ENCODE results near the gene THBS3. TPM values are rescaled to one million over a fixed set of nuclear protein-coding genes. Genes with fewer than 3 reads are reported as not detected.

Gene THBS3
- total and polyA plus RNA-seq, 9 of the 15 experiments (the other 6 are each of a cell fraction or from before 2014, with no cell fraction given) = 0.59 to 8.3 (median 3.2) TPM

GRCh38 chr1:155205969-155206593 lies 1.6 kb downstream of the THBS3 start:
- Histone ChIP-seq H4K20me1 (replicated peaks; ENCODE audit: control insufficient read depth, insufficient read depth, low read length) (no peaks in the 10 kb centered on the region), H3K9me1 (ENCODE audit: control insufficient read depth, insufficient read depth, low read length) (no peaks in the 10 kb centered on the region), H3K27me3 (ENCODE audit: control insufficient read depth in 2 of 2, insufficient read depth in 2 of 2, low read length in 2 of 2) (no peaks in the 10 kb centered on the region), H3K4me2 (ENCODE audit: insufficient read depth, low read length) (no peak overlapping the region), H3K36me3 (ENCODE audit: control insufficient read depth, insufficient read depth, low read length) (peaks cover 16% of the 10 kb centered on the region; the same call in 2 of the 3 replicates), H3K79me2 (ENCODE audit: control insufficient read depth, insufficient read depth, low read length) (peaks cover 18% of the 10 kb centered on the region), H3K27ac (ENCODE audit: extremely low read depth, low read depth, low read length) (no peak overlapping the region), H2AFZ (ENCODE audit: low read depth, low read length) (no peak overlapping the region), H3K4me1 (replicated peaks in 1 of 2; ENCODE audit: control insufficient read depth in 2 of 2, insufficient read depth in 2 of 2, low read length in 2 of 2) (peaks cover 19 to 37% of the 10 kb centered on the region in 2 experiments), H3K4me3 (no peak overlapping the region), H3K9me3 (replicated peaks; ENCODE audit: control insufficient read depth, insufficient read depth, low read depth, low read length) (peaks cover 3% of the 10 kb centered on the region; the same call in 1 of the 2 replicates), H3K9ac (ENCODE audit: insufficient read depth in 1 of 2, low read depth in 2 of 2, low read length in 2 of 2) (peak overlapping the region in 1 of 2 experiments; percentile 62; a peak in 2 of 4 replicates)
- ChIA-PET POLR2A (no interaction called here), CTCF (ENCODE audit: low intra/inter-chr PET ratio) (interaction anchor here (1.6 to 2.2 kb wide), 2 partner anchors 20 to 386 kb away, joined by 5 to 31 read pairs; no protein-coding TSS in a partner anchor)
- in situ Hi-C loops (cut with MboI) = loop anchor here (5.0 kb wide), 1 partner anchor 391 kb away; no protein-coding TSS in a partner anchor
- intact Hi-C loops (cut with micrococcal nuclease) = loop anchor here (2.0 kb wide), 1 partner anchor 39 kb away; no protein-coding TSS in a partner anchor
- DNase-seq (ENCODE audit: extremely low read depth in 1 of 4, low spot score in 3 of 4) (no peak), FAIRE-seq (no peak), ATAC-seq (no peak)
- 48% methylated on average over 8 of the region's 9 CpGs for WGBS (ENCODE audit: insufficient coverage, low coverage, missing lambda C conversion rate)
- BruUV-seq (replicated peaks) = no TSS peak
- TF ChIP-seq, protein P1, sequence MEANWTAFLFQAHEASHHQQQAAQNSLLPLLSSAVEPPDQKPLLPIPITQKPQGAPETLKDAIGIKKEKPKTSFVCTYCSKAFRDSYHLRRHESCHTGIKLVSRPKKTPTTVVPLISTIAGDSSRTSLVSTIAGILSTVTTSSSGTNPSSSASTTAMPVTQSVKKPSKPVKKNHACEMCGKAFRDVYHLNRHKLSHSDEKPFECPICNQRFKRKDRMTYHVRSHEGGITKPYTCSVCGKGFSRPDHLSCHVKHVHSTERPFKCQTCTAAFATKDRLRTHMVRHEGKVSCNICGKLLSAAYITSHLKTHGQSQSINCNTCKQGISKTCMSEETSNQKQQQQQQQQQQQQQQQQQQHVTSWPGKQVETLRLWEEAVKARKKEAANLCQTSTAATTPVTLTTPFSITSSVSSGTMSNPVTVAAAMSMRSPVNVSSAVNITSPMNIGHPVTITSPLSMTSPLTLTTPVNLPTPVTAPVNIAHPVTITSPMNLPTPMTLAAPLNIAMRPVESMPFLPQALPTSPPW (CRISPR knock-in tag; IDR thresholded peaks at IDR 0.05) = no peak
- TF ChIP-seq NCOR1 (IDR thresholded peaks at IDR 0.05) (no peak), STAG1 (CRISPR knock-in tag; IDR thresholded peaks at IDR 0.05; ENCODE audit: borderline replicate concordance) (no peak), ZBTB8A (IDR thresholded peaks at IDR 0.05; ENCODE audit: partially characterized antibody) (no peak), PHB2 (IDR thresholded peaks at IDR 0.05; ENCODE audit: low read depth) (no peak), XRCC3 (IDR thresholded peaks at IDR 0.05) (no peak), ZNF133 (CRISPR knock-in tag; IDR thresholded peaks at IDR 0.05) (no peak), FOXJ3 (CRISPR knock-in tag; IDR thresholded peaks at IDR 0.05) (no peak), U2AF2 (optimal IDR thresholded peaks at IDR 0.05; ENCODE audit: low read depth, low read length) (no peak), GTF2F1 (IDR thresholded peaks at IDR 0.05; ENCODE audit: low read depth, low read length) (no peak), ZNF311 (CRISPR knock-in tag; IDR thresholded peaks at IDR 0.05) (no peak), SETDB1 (IDR thresholded peaks at IDR 0.05; ENCODE audit: low read length) (no peak), TFAM (CRISPR knock-in tag; conservative IDR thresholded peaks at IDR 0.05) (no peak), SNIP1 (IDR thresholded peaks at IDR 0.05; ENCODE audit: low read depth) (no peak), PHF20 (IDR thresholded peaks at IDR 0.05; ENCODE audit: partially characterized antibody) (no peak)
- TF ChIP-seq, protein P2, sequence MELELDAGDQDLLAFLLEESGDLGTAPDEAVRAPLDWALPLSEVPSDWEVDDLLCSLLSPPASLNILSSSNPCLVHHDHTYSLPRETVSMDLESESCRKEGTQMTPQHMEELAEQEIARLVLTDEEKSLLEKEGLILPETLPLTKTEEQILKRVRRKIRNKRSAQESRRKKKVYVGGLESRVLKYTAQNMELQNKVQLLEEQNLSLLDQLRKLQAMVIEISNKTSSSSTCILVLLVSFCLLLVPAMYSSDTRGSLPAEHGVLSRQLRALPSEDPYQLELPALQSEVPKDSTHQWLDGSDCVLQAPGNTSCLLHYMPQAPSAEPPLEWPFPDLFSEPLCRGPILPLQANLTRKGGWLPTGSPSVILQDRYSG (tag; conservative IDR thresholded peaks at IDR 0.05; ENCODE audit: low read depth) = no peak
- TF ChIP-seq, protein P3, sequence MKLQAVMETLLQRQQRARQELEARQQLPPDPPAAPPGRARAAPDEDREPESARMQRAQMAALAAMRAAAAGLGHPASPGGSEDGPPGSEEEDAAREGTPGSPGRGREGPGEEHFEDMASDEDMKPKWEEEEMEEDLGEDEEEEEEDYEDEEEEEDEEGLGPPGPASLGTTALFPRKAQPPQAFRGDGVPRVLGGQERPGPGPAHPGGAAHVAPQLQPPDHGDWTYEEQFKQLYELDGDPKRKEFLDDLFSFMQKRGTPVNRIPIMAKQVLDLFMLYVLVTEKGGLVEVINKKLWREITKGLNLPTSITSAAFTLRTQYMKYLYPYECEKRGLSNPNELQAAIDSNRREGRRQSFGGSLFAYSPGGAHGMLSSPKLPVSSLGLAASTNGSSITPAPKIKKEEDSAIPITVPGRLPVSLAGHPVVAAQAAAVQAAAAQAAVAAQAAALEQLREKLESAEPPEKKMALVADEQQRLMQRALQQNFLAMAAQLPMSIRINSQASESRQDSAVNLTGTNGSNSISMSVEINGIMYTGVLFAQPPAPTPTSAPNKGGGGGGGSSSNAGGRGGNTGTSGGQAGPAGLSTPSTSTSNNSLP (IDR thresholded peaks at IDR 0.05; ENCODE audit: borderline replicate concordance, low read depth, low read length) = no peak
